ENCODE measurements around the gene BACH1. TPM values are rescaled to one million over a fixed set of nuclear protein-coding genes. Genes with fewer than 3 reads are reported as not detected.

The BACH1 gene
- total RNA-seq, 3 donors from 2014 or later = 31.8 to 65.3 (median 42.3) TPM

- H3K27ac ChIP-seq = no peak overlapping the region
- TF ChIP-seq POLR2AphosphoS5 (IDR thresholded peaks at IDR 0.05) (no peak), POLR2A (IDR thresholded peaks at IDR 0.05) (no peak), CTCF (IDR thresholded peaks at IDR 0.05) (no peak)
- no peaks in the 10 kb centered on the region for H3K4me1 ChIP-seq
- no peak for DNase-seq (ENCODE audit: low spot score in 2 of 2)
- H3K27me3 ChIP-seq = no peaks in the 10 kb centered on the region
- H3K4me3 ChIP-seq = no peak overlapping the region
- intact Hi-C loops (cut with DNase I; ENCODE audit: low total_unique reads) = loop anchor here (5.0 kb wide), 1 partner anchor 789 kb away; no protein-coding TSS in a partner anchor
- no peaks in the 10 kb centered on the region for H3K36me3 ChIP-seq
- H3K9me3 ChIP-seq = no peaks in the 10 kb centered on the region
Measured at GRCh38 chr21:29343519-29343918, 44.8 kb downstream of the BACH1 start.

DNA sequence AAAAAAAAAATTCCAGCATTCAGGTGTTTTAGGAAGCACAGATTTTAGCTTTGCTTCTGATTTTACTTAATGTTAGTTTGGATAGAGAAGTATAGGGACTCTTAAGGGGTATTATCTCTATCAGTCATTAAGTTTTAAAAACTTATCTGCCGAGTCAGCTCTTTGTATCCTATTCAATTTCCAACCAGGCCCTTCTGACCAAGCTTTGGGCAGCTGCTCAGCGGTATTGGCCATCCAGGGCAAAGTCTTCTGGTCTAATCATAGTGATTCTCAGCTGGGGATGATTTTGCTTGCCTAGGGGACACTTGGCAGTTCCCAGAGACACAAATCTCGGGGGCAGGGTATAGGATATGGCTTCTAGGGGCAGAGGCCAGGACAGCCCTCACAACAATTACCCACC is 47.6 kb downstream of the BACH1 start:
- Histone ChIP-seq H3K36me3 (no peaks in the 10 kb centered on the region), H3K27me3 (no peaks in the 10 kb centered on the region), H3K4me1 (no peaks in the 10 kb centered on the region), H3K9me3 (no peaks in the 10 kb centered on the region), H3K27ac (no peak overlapping the region), H3K4me3 (no peak overlapping the region)
- no peak for DNase-seq (ENCODE audit: low spot score in 2 of 2)
- TF ChIP-seq POLR2AphosphoS5 (IDR thresholded peaks at IDR 0.05) = no peak
- no peak for TF ChIP-seq CTCF (IDR thresholded peaks at IDR 0.05)
- TF ChIP-seq POLR2A (IDR thresholded peaks at IDR 0.05) = no peak
- intact Hi-C loops (cut with DNase I; ENCODE audit: low total_unique reads) = no loop called here

DNA sequence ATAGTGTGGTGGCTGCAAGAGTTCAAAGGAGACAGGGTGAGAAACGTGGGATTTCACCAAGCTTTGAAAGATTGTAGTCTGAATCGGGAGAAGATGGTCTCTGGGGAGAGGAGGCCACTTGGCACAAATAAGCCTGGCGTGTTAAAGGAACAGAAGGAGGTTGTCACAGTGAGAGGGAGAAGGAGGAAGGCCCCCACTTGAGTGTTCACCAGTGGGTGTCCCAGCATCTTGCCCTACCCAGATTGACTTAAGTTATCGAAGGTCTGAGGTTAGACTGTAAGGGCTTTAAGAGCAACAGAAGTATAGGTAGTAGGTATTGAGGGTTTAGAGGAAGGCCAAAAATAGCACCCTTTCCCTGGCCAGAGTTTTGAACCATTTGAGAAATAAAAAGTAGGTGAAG is 48.0 kb downstream of the BACH1 start:
- intact Hi-C loops (cut with DNase I; ENCODE audit: low total_unique reads) = no loop called here
- Histone ChIP-seq H3K27me3 (no peaks in the 10 kb centered on the region), H3K4me3 (no peak overlapping the region), H3K9me3 (no peaks in the 10 kb centered on the region), H3K36me3 (no peaks in the 10 kb centered on the region), H3K27ac (no peak overlapping the region), H3K4me1 (no peaks in the 10 kb centered on the region)
- DNase-seq (ENCODE audit: low spot score in 2 of 2) = no peak
- TF ChIP-seq CTCF (IDR thresholded peaks at IDR 0.05) (no peak), POLR2AphosphoS5 (IDR thresholded peaks at IDR 0.05) (no peak), POLR2A (IDR thresholded peaks at IDR 0.05) (no peak)

GRCh38 chr21:29347274-29347681 is 48.6 kb downstream of the BACH1 start:
- intact Hi-C loops (cut with DNase I; ENCODE audit: low total_unique reads) = no loop called here
- H3K27ac ChIP-seq = no peak overlapping the region
- no peaks in the 10 kb centered on the region for H3K36me3 ChIP-seq
- no peak overlapping the region for H3K4me3 ChIP-seq
- H3K27me3 ChIP-seq = no peaks in the 10 kb centered on the region
- H3K9me3 ChIP-seq = no peaks in the 10 kb centered on the region
- DNase-seq (ENCODE audit: low spot score in 2 of 2) = no peak
- TF ChIP-seq POLR2AphosphoS5 (IDR thresholded peaks at IDR 0.05) (no peak), POLR2A (IDR thresholded peaks at IDR 0.05) (no peak), CTCF (IDR thresholded peaks at IDR 0.05) (no peak)
- no peaks in the 10 kb centered on the region for H3K4me1 ChIP-seq

DNA sequence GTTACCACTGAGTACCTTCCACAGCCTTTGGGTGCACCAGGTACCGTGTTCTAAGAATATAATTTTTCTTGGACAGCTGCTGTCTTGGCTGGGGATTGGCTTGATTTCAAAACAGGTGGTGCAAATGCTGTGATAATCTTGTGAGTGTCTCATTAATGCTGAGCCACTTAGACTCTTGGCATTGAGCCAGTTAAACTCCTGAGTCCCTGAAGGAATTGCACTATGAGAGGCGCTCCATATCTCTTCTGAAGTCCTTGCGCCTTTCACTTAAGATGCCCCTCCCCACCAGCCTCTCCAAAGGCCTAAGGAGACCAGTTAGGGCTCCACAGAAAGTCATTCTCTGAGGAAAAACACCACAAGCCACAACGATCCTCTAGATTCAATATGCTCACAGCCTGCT is 51.0 kb downstream of the BACH1 start:
- Histone ChIP-seq H3K4me3 (no peak overlapping the region), H3K27ac (no peak overlapping the region), H3K36me3 (no peaks in the 10 kb centered on the region), H3K4me1 (no peaks in the 10 kb centered on the region), H3K27me3 (no peaks in the 10 kb centered on the region), H3K9me3 (no peaks in the 10 kb centered on the region)
- no peak for TF ChIP-seq CTCF (IDR thresholded peaks at IDR 0.05)
- TF ChIP-seq POLR2A (IDR thresholded peaks at IDR 0.05) = no peak
- no peak for TF ChIP-seq POLR2AphosphoS5 (IDR thresholded peaks at IDR 0.05)
- no peak for DNase-seq (ENCODE audit: low spot score in 2 of 2)
- intact Hi-C loops (cut with DNase I; ENCODE audit: low total_unique reads) = no loop called here

Data from breast epithelium (tissue), 4 donors.